ENCODE data around the gene HSPBP1.
"Not testable (repeated sequence)": the region's sequence is repeated elsewhere in the genome, so short reads cannot be mapped to it uniquely, and the experiment has no call there.

Gene HSPBP1

DNA sequence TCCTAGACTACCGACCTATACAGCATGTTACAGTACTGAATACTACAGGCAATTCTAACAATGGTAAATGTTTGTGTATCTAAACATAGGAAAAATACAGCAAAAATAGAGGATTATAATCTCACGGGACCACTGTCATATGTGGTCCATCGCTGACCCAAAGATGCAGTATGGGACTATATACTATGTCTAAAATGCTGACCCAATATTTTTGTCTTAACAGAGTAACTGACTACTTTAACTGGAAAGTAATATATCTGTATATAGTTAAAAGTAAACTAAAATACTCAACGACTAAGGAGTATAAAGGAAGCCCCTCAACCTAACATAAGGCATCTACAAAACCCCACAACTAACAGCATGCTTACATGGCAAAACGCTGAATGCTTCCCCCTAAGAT, 46.9 kb downstream of the HSPBP1 start:
- no peak for DNase-seq (ENCODE audit: low spot score)

DNA sequence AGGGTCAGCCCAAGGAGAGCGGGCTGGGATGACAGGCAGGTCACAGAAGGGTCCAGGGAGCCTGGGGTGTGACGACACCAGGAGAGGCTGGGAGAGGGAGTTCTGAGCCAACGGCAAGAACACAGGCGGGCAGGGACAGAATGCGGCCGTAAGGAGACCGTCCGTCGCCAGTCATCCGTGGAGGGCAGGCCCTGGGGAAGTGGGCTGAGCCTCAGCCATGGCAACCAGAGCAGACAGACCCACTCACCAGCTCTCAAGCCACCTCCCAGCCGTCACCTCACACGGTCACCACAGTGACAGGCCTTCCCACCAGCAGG, 47.7 kb downstream of the HSPBP1 start:
- DNase-seq (ENCODE audit: low spot score): no peak

DNA sequence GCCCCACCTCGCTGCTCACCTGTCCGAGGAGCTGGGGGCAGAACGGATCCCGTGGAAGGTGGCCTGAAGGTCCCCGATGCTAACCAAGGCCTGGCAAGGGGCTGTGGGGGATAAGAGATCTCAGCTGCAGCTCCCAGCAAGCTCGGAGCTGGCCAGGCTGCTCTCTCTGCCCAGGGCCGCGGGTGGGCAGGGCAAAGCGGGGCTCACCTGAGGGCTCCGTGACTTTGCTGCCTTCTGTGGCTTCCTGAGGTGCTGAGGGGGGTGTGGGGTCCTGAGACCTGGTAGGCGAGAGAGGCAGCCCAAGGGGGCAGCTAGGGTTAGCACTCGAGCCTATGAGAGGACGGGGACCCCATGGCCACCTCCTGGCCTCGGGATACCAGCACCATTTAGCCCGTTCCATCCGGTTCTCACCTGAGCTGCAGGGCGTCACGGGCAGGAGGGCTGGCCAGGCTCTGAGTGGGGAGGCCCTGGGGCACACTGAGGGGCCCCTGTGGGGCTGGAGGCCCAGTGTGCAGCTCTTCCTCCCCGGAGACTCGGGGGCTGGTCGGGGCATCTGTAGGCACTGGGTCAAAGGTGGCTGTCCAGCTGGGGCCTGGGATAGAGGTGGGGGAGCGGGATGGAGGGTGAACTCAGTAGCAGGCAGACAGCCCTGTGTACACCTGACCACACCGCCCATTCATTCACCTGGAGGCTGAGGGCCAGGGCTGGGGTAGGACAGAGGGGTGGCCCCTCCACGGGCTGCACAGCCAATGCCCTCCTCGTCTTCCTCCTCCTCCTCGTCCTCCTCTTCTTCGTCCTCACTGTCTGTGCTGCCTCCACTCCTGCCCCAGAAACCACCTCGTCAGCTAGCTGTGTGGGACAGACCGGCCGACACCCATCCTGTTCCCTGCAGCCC, 48.3 kb downstream of the HSPBP1 start:
- DNase-seq (ENCODE audit: low spot score): no peak

DNA sequence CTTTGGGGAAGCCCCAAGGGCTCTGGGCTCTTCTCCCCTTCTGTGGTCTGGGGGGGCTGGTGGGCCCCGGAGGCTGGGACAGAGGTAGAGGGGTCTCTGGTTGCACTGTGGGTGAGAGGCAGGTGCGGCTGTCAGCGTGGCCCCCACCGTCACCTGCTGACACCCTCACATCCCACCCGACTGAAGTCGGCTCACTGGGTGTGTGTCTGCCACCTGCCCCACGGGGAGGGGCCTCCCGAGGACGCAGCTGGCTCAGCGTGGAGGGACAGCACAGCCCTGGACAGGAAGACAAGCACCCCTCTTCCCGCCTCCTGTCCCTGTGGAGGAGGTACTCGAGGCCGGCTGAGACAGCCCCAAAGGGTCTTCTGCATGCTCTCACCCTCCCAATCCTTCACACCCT, 49.1 kb downstream of the HSPBP1 start:
- DNase-seq (ENCODE audit: low spot score): no peak

DNA sequence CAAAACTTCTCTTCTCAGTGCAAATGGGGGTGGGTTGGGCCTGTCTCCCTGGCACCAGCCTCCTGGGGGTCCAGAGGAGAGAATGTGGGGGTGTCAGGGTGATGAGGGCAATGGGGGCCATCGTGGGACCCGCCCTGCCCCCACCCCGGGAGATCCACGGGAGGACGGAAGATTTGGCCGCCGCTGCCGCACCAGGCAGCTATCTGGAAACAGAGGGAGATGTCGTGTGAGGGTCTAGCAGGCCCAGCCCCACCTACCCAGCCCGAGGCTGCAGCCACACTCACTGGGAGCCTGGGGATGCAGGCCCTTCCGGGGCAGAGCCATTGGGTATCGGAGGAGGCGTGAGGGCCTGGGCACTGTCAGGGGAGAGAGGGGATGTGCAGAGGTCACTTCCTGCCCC, 49.6 kb downstream of the HSPBP1 start:
- DNase-seq (ENCODE audit: low spot score): no peak

DNA sequence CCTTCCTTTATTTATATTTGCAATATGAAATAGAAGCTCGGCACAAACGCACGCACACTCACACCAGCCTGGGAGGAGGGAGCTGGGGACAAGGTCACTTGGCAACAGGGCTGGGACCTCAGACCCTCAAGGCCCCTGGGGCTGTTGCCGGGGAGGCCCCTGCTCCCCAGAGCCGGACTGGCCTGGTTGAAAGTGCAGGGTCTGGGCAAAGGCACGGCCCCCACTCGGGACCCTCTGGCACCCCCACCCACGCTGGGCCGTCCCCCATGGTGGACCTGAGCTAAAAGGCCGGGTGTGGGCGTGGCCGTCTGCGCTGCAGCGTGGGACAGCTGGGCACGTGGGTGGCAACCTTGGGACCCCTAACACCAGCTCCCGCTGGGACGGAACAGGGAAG, 50.1 kb downstream of the HSPBP1 start:
- no peak for DNase-seq (ENCODE audit: low spot score)

DNA sequence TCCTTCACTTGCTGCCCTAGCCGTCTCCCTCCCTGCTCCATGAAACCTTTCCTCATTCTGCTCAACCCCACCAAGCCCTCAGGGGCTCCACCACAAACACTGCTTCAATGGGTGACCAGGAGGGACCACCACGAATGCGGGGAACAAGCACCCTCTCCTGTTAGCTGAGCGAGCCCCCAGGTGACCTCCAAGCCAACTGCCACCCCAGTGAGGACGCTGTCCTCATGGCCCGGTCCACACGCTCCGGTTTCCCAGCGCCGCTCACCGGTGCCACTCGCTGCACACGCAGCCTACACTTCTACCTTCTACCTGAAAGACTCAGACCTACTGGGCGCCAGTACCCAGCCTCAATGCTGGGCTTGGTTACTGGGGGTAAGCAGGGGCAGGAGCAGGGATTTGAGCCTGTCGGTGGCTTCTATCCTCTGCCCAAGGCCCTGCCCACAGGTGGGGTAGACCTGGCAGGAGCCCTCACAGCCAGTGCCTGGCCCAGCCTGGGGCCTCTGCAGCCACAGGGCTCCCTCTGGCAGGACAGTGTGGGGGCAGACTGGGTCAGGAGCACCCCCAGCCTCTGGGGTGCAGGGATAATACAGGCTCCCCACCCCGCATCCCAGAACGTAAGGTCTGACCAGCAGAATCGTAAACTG, 50.6 kb downstream of the HSPBP1 start:
- DNase-seq (ENCODE audit: low spot score): no peak

DNA sequence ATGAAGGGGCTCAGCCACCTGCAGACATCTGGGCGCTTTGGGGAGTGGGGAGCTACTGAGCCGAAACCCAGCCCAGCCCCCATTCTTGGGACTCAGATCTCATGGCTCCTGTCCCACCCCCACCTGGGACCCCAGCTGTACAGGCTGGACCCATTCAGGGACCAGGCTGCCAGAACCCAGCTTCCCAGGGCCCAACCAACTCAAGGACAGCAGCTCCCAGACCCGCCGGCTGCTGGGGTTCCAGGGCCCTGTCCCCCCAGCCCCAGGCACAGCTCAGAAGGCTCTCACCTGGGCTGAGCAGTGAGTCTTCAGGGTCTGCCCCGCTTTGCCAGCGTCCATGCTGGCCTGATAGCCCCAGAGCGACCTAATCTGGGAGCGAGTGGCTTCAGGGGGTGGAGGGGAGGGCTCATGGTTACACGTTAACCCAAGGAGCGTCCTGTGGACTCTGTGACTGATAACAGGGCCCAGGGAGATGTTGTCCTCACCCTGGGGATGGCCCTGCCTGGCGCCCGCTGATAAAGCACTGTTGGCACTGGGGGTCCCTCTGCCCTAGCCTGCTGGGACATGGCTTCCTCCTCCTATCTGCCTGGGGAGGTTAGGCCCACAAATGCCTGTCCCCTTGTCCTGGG, 51.4 kb downstream of the HSPBP1 start, which contains the start of gene TMEM86B:
Gene TMEM86B (minus strand): TSS at position 361 of the 629 bp plus-strand sequence. CDS start 22 bp downstream, at position 339.
- no peak for DNase-seq (ENCODE audit: low spot score)

DNA sequence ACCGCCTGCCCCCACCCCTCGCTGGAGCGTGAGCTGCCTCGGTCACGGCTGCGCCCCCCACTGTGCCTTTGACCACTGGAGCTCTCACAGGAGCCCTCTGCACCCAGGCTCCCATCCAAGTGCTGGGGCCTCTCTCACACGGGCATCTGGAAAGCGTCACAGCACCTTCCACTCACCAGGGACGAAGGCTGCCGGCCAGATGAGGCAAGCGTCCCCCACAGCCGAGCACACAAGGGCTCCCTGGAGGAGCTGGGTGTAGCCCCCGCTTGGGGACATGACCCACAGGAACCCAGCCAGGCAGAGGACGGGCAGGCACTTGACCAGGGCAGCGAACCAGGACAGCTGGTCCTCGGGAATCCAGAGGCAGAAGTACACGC, 51.9 kb downstream of the HSPBP1 start:
- DNase-seq (ENCODE audit: low spot score): no peak

DNA sequence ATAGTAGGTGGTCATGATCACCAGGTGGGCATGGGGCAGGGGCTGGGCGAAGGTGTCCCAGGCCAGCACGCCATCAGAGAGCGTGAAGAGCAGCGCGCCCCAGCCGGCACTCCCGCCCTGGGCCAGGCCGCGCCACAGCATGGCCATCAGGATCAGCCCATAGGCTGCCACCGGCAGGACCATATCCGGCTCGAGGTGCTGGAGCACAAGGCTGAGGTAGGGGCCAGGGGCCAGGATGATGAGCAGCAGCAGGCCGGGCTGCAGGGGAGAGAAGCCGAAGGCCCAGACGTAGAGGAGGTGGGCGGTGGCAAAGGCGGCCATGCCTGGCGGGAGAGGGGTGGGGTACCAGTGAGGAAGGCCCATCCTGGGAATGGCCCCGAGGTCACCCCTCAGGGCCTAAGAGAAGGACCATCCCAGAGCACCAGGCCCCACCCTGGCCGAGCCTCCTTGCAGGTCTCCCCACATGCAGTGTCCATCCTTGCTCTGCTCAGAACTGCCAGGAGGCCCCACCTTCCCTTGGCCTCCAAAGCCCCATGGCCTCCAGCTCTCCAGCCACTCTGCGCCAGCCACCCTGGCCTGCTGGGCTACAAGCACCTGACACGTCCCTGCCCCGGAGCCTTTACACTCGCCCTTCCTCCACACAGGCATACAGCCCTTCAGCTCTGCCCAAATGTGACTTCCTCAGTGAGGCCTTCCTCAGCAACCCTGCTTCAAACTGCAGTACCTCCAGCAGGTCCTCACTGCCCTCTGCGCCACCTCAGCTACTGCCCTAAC, 52.5 kb downstream of the HSPBP1 start:
- no peak for DNase-seq (ENCODE audit: low spot score)

DNA sequence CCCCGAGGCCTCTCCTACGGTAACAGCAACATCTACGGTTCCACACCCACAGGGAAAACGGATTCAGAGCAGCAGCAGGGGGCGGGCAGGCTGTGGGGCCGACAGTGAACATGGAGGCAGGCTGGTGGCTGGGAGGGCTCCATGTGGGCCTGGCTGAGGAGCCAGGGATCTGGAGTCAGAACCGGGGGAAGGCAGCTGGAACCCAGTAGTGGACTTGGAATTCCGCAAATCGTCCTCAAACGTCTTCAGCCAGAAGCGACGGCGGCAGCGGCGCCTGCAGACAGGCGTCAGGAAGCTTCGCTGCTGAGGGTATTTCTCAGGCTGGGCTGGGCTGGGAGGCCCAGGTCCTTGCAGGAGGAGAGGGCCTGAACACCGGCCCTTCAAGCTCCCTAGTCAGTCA, 53.1 kb downstream of the HSPBP1 start:
- DNase-seq (ENCODE audit: low spot score): no peak

DNA sequence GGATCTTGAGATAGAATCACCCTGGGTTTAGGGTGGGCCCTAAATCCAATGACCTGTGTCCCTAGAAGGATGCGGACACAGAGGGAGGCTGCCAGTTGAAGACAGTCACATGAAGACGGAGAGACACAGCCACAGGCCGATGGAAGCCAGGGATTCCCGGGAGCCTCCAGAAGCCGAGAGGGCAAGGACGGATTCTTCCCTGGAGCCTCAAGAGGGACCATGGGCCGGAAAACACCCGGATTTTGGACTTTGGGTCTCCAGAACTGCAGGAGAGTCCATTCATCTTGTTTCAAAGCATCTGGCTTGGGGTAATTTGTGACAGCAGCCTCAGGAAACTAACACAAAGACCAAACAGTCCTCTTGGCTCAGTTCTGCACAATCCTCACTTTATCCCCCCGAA, 53.6 kb downstream of the HSPBP1 start:
- no peak for DNase-seq (ENCODE audit: low spot score)

DNA sequence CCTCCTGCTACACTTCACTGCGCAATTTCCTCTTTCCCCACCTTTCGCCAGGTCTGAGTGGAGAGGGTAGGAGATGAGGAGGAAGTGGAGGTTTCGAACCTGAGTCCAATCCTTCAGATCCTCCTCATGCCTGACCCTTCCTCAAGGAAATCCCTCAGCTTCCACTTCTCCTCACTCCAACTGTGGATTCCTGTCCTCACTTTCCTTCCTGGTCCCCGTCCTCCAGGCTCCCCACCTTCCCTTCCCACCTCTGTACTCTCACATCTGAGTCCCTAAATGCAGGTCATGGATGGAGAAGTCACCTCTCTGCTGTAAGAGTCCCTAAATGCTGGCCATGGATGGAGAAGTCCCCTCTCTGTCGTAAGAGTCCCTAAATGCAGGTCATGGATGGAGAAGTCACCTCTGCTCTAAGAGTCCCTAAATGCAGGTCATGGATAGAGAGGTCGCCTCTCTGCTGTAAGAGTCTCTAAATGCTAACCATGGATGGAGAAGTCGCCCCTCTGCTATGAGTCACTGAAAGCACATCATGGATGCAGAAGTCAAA, 54.4 kb downstream of the HSPBP1 start:
- no peak for DNase-seq (ENCODE audit: low spot score)

DNA sequence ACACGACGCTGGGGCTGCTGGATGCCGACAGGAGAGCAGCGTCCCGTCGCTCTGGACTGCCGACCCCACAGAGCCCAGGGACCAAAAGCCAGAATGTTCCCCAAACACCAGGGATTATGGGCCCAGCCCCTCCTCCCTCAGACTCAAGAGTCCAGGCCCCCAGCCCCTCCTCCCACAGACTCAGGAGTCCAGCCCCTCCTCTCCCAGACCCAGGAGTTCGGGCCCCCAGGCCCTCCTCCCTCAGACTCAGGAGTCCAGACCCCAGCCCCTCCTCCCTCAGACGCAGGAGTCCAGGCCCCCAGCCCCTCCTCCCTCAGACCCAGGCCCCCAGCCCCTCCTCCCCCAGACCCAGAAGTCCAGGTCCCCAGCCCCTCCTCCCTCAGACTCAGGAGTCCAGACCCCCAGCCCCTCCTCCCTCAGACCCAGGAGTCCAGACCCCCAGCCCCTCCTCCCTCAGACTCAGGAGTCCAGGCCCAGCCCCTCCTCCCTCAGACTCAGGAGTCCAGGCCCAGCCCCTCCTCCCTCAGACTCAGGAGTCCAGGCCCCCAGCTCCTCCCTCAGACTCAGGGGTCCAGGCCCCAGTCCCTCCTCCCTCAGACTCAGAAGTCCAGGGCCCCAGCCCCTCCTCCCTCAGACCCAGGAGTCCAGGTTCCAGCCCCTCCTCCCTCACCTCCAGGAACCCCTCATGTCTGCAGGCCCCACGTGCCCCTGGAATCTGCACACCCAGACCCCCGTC, 55.1 kb downstream of the HSPBP1 start:
- DNase-seq (ENCODE audit: low spot score): not testable (repeated sequence)

DNA sequence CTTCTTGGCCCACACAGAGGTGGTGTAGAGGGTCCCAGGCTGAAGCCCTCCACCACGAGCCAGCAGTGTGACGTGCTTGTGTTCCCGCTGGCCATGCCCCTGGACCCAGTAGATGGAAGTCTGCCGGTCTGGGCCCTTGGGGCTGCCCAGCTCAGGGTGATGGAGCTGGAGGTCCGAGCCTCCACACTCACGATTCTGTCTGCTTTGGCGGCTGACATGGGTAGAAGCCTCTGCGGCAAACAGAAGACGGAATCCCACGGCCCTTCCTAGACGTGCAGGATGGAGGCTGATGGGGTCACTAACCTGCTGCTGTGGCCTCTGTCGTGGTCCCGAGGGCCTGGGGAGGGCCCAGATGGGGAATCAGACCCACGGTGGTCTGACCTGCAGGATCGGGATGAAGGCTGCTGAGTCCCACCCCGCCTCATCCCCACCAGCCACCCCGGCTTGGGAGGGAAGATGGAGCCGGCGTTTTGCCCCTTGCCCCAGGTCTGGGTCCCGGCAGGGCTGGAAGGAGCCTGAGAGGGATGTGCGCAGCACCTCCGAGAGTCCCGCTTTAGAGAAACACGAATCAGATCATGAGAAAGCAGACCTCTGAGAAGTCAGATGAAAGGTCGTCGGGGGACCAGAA, 55.8 kb downstream of the HSPBP1 start:
- no peak for DNase-seq (ENCODE audit: low spot score)

DNA sequence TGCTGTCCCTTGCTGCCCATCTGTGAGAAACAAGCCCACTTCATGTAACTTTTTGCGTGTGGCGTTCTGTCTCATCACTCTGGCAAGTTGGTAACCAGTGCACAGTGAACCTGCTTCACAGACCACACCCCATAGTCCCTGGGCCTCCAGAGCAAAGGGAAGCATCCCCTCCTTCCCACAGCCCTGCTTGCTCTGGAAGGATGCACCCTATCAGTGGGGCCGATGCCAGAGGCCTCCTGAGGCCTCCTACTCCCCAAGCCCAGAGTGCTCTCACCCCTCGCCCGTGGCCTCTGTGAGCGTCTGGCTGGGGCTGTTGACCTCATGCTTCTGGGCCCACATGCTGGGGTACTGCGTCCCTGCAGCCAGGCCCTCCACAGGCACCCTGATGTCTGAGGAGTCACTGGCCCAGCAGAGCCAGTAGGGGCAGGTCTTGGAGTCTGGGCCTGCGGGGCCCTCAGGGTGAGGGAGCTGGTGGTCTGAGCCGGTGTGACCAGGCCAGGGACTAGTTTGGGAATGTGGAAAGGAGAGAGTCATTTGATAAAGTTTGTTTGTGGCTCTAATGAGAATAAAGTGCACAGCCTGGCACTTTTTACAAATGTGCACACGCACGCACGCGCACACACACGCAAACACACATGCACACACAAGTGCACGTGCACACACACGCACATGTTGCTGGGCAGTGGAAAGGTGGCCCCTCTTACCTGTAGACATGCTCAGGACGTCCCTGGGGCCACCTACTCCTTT, 56.4 kb downstream of the HSPBP1 start:
- DNase-seq (ENCODE audit: low spot score): no peak

DNA sequence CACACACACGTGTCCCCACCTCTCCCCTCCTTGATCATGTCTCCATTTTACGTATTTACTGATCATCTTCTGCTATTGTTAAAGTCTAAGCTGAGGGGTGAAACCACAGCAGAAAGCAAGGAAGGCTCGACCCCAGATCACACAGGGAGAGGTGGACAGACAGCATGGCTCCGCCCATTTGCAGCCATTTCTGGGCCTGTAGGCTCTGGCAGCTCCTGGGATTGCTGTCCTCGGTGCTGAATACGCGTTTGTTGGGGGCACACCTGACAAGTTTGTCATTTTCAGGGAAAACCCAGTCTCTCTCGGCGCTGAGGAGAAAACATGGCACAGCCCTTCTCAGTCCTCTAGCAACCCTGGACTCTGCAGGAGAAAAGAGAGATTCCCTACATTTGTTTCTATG, 59.4 kb downstream of the HSPBP1 start:
- DNase-seq (ENCODE audit: low spot score): no peak

DNA sequence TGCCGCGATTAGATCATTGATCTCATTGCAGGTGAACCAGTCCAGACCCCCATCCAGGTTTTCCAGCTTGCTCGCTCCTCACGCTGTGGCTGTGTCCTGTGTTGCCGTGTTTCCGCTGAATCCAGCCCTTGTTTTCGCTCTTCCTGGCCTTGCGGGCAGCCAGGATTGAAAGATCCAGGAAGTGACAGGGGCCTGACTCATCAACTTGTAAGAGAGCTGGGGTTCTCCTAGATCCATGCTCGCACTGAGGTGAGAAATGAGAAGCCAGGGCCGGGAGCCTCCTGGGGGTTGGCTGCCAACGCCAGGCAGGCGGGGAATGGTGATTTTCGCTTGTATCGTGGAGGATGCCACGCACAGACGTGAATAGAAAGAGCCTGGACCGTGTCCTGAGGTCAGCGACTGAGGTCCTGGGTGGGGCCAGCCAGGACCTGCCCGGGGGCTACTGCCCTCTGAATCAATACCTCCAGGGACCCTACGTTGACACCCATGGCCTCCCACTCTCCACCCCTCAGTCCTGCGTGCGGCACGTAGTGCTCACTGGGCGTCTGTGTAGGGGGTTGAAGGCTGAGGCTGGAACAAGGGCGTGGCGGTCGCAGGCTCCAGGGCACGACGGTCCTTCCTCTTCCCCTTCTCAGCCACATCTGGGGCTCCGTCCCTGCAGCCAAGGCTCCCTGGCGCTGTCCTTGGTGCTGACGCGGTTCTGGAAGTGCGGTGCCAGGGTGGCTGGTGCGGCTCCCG, 63.3 kb downstream of the HSPBP1 start:
- DNase-seq (ENCODE audit: low spot score): peak; percentile 98

DNA sequence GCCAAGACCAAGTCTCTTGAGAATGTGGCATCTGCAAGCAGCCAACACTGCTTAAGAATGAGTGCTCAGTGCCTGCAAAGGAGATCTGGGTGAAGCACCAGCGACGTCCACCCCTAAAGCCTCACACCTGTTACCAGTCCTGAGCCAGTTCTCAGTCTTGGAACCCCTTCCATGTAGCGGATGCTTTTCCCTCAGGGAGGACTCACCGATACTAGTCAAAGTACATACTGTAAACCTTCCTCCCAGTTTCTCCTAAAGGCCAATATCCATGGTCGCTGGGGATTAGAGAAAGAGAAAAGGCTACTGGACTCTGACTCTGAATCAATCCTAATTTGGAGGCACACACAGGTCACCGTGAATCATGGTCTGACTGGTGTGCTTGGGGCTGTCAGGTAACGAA, 66.4 kb downstream of the HSPBP1 start:
- DNase-seq (ENCODE audit: low spot score): no peak

DNA sequence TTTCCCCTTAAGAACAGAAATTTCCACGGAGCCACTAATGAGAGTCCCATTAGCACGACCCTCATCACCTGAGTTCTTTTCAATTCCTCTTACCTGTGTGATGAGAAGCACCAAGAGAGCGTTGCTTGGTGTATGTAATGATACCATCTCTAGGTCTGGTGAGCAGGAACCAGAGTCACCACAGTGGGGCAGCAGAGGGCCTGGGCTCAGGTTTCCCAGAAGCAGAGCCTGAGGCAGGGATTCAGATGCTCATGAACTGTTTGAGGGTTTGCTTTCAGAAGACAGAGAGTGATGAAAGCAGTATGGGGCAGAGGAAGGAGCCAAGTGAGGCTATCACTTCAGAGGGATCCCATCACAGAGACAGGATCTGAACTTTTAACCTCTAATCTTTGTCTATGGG, 67.5 kb downstream of the HSPBP1 start:
- DNase-seq (ENCODE audit: low spot score): peak; percentile 71
